HuH-7 (cell line): Measurements from ENCODE around the gene TEX13B.
"Not testable (repeated sequence)": the region's sequence is repeated elsewhere in the genome, so short reads cannot be mapped to it uniquely, and the experiment has no call there.

Source experiments
- DNase-seq: peaks from one replicate; pipeline ENCODE4 v3.0.0; 2011; ENCODE audit warnings: low spot score

Gene TEX13B

GRCh38 chrX:107982356-107982755 is at the start of gene TEX13B:
TEX13B (minus strand) TSS chrX:107982370; CDS start chrX:107982127, 243 bp downstream.
- DNase-seq, result no peak

- DNase-seq, result no peak
Observed at GRCh38 chrX:108029928-108030711, 48.0 kb upstream of the TEX13B start.

- no peak for DNase-seq
Observed at GRCh38 chrX:108028854-108029253, 46.7 kb upstream of the TEX13B start.

- no peak for DNase-seq
Observed at GRCh38 chrX:108025954-108026600, 43.9 kb upstream of the TEX13B start.

- no peak for DNase-seq
Observed at GRCh38 chrX:108025376-108025775, 43.2 kb upstream of the TEX13B start.

GRCh38 chrX:108022491-108023089 is 40.4 kb upstream of the TEX13B start:
- no peak for DNase-seq

GRCh38 chrX:108020631-108021030 is 38.5 kb upstream of the TEX13B start:
- no peak for DNase-seq

- DNase-seq, result no peak
Observed at GRCh38 chrX:108019382-108019875, 37.3 kb upstream of the TEX13B start.

GRCh38 chrX:108018656-108019381 is 36.6 kb upstream of the TEX13B start:
- DNase-seq, result no peak

- peak; percentile 30 for DNase-seq
Observed at GRCh38 chrX:108001218-108001814, 19.1 kb upstream of the TEX13B start.

- no peak for DNase-seq
Observed at GRCh38 chrX:108000751-108001150, 18.6 kb upstream of the TEX13B start.

- DNase-seq, result no peak
Observed at GRCh38 chrX:107996124-107996523, 14.0 kb upstream of the TEX13B start.

- DNase-seq, result no peak
Observed at GRCh38 chrX:107985033-107985432, 2.9 kb upstream of the TEX13B start.

- no peak for DNase-seq
Observed at GRCh38 chrX:107979534-107979933, 2.6 kb downstream of the TEX13B start.

- peak; percentile 16 for DNase-seq
Observed at GRCh38 chrX:107978707-107979307, 3.4 kb downstream of the TEX13B start.

- DNase-seq, result no peak
Observed at GRCh38 chrX:107978071-107978470, 4.1 kb downstream of the TEX13B start.

GRCh38 chrX:107971636-107972035 is 10.5 kb downstream of the TEX13B start:
- DNase-seq, result no peak

- DNase-seq, result no peak
Observed at GRCh38 chrX:107970073-107970472, 12.1 kb downstream of the TEX13B start.

- DNase-seq, result no peak
Observed at GRCh38 chrX:107968623-107969022, 13.5 kb downstream of the TEX13B start.

- DNase-seq, result not testable (repeated sequence)
Observed at GRCh38 chrX:107955337-107955736, 26.8 kb downstream of the TEX13B start.

- DNase-seq, result peak; percentile 18
Observed at GRCh38 chrX:107940095-107940494, 42.1 kb downstream of the TEX13B start.

- no peak for DNase-seq
Observed at GRCh38 chrX:107936434-107936730, 45.8 kb downstream of the TEX13B start.
